GM23248 (cell line): ENCODE measurements around the gene CCM2.

Experiments
- EZH2 ChIP-seq: fragments of 200-600 bp; sonication (generic); IDR thresholded peaks from 2 replicates; pipeline ENCODE4 v1.6.1; 2018; ENCODE audit warnings: antibody characterized with exemption, mild to moderate bottlenecking; ENCODE audit not compliant: insufficient read depth, poor library complexity, severe bottlenecking
- EZH2phosphoT487 ChIP-seq: fragments of 200-600 bp; sonication (generic); IDR thresholded peaks from 2 replicates; pipeline ENCODE4 v1.6.1; 2018; ENCODE audit warnings: antibody characterized with exemption, moderate library complexity, mild to moderate bottlenecking, low read depth; ENCODE audit not compliant: insufficient read depth

- TF ChIP-seq EZH2 (no peak), EZH2phosphoT487 (no peak)
Observed at GRCh38 chr7:45074528-45075354, 74.7 kb downstream of the CCM2 start.
